ENCODE data around the gene AEBP1.
A peak's percentile ranks its signal among the peaks of the same experiment; 100 is the strongest.

Gene AEBP1

DNA sequence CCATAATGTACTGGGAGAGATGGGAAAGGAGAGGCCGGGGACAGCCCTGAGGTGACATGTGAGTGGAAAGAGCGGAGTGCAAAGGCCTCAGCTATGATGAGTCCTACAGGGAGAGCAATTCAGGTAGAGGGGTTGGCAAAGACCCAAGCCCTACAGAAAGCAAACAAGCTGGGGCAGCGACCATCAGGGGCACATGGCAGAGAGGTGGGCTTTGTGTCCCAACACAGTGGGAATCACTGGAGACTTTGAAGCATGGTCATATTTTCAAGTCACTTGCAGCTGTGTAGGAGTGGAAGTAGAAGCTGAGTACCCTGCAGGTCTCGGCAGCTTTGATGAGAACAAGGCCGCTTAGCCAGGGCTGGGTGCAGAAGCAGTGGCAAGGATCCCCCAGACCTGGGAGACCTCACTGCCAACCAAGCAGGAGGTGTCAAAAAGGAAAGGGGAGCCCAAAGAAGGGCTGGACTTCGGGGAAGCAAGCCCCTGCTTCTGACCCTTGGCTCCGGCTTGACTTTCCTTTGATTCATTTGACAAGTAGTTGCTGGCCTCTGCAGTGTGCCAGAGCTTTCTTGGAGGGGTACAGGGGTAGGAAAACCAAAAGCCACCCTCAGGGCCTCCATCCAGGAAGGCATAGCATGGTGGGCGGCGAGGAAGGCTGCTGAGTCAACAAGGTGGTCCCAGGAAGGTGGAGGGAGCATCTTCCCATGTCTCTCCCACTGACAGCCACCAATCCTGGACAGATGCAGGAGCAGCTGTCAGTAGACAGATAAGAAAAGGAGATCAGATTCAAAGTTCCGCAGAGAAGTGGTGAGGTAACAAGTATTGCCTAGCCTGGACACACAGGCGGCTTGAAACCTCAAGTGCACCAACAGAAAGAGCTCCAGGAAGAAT, 36.8 kb upstream of the AEBP1 start:
- DNase-seq = no peak

GRCh38 chr7:44068054-44068453, 36.1 kb upstream of the AEBP1 start:
- DNase-seq = no peak

DNA sequence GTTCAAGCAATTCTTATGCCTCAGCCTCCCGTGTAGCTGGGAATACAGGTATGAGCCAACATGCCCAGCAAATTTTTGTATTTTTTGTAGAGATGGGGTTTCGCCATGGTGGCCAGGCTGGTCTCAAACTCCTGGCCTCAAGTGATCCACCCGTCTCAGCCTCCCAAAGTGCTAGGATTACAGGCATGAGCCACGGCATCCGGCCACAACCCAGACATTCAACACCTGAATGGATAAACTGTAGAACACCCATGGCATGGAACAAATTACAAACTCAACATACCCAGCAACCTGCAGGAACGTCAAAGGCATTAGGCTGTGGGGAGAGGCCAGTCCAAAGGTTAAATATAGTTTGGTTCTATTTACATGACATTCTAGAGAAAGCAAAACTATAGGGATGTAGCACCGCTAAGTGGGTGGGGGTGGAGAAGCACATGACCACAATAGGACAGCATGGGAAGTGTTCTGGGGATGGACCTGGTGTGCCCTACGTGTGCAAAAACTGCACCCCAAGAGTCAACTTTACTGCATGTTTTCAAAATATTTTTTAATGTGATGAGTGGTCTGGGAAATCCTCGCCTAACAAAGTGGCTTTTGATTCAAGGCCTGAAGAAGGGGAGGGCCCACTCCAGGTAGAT, 32.3 kb upstream of the AEBP1 start:
- DNase-seq = no peak

GRCh38 chr7:44072364-44073231, 31.5 kb upstream of the AEBP1 start:
- DNase-seq = peak; percentile 57

DNA sequence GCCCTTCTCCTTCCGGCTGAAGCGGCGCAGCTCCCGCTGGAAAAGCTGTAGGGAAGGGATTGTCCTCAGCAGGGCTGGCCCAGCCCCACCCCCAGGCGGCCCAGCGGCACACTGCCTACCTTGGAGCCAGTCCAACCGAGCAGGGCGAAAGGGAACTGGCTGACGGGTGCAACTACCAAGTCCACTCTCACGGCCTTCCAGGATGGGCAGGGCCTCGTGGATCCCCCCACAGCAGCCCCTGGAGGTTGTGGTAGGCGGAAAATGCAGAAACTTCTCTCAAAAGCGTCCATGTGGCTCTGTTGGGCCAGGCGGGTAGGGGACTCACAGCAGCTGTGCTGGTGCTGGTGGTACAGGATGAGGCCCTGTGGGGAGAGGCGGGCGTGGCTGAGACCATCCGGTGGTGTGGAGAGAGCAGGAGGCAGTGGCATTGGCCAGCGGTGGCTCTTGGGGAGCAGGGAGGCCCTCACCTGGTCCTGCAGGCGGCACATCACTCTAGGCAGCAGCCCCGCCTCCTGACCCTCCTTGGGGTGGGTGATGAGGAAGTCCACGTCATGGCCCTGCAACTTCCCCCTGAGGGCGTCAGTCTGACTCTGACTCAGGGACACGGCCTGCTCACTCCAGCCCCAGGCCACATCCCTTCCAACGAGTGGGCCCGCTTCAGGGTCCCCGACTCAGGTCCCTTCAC, 30.3 kb upstream of the AEBP1 start:
- peak; percentile 78 for DNase-seq

GRCh38 chr7:44074349-44074695, 29.8 kb upstream of the AEBP1 start:
- DNase-seq = no peak

DNA sequence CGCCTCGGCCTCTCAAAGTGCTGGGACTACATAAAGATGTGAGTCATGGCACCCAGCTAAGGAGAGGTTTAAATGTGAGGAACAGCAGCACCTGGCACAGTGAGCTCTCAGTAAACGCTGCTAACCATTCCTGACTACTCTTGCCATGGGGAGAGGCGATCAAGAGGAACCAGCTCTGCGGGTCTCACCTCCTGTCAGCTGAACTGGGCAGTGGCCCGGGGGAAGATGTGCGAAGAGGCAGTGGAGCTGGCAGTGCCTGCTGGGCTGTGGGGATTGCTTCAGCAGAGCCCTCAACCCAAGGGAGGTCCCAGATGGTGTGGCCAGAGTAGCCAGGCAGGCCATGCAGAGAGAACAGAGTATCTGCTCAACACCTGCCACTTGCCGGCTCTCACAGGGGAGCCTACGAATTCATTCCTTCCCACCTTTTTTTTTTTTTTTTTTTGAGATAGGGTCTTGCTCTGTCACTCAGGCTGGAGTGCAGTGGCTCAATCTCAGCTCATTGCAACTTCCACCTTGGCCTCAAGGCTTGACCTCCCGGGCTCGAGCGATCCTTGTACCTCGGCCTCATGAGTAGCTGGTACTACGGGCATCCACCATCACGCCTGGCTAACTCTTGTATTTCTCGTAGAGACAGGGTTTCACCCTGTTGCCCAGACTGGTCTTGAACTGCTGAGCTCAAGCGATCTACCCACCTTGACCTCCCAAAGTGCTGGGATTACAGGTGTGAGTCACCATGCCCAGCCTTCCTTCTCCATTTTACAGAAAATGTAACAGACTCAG, 28.7 kb upstream of the AEBP1 start:
- DNase-seq = no peak

GRCh38 chr7:44076101-44076895, 27.8 kb upstream of the AEBP1 start:
- DNase-seq = no peak

DNA sequence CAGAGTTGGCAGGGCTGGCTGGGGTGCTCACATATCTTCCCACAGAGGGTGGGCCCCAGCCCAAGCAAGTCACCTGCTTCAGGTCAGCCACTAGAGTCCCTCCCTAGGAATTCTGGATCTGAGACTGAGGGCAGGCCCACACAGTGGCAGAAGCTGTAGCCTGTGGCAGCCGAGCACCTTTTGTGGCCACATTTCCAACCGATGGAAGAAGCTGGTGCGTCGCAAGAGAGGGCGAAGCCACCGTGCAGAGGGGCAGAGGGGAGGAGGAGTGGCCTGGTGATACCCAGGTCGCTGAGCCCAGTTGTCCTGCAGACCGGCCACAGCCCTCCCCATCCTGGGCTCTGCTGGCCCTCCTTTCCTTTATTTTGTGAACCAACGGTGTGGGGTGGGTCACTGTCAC, 27.1 kb upstream of the AEBP1 start:
- no peak for DNase-seq

GRCh38 chr7:44077681-44078091, 26.5 kb upstream of the AEBP1 start:
- no peak for DNase-seq

- no peak for DNase-seq
These were observed 25.6 kb upstream of the AEBP1 start for GRCh38 chr7:44078521-44078920.

DNA sequence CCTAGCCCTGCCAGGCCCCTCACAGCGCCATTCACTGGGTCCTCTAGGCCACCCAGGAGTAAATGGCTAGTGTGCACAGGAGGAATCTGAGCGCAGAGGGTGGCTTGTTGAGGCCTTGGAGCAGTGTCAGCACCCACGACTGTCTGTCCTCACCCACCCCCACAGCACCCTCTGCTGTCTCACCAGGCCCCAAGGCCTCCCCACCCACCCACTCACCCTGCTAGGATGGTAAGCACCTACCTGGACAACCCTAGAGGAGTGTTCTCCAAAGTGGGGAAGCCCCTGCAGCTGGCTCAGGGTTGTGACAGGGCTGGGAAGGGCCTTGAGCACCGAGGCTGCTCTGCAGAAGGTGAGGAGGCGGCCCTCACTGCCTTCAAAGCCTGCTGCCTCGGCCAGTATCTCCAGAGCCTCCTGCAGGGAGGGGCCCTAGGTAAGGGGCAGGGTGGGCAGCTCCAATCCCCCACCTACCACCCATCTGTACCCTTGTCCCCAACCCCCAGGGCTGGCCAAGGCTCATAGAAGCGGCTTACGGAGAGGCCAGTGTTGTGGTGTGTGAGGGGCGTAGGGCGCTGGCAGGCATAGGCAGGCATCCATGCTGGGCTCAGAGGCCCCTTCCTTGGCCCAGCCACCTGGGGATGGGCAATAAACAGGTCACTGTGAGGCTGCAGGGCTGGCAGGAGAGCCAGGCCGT, 24.7 kb upstream of the AEBP1 start:
- no peak for DNase-seq

- DNase-seq = no peak
These were observed 24.0 kb upstream of the AEBP1 start for GRCh38 chr7:44080118-44080517.

- no peak for DNase-seq
These were observed 23.4 kb upstream of the AEBP1 start for GRCh38 chr7:44080686-44081265.

GRCh38 chr7:44081266-44081748, 22.8 kb upstream of the AEBP1 start:
- DNase-seq = no peak

- DNase-seq = peak; percentile 99
These were observed 21.5 kb upstream of the AEBP1 start for GRCh38 chr7:44082541-44083207.

GRCh38 chr7:44083796-44084195, 20.3 kb upstream of the AEBP1 start:
- no peak for DNase-seq

DNA sequence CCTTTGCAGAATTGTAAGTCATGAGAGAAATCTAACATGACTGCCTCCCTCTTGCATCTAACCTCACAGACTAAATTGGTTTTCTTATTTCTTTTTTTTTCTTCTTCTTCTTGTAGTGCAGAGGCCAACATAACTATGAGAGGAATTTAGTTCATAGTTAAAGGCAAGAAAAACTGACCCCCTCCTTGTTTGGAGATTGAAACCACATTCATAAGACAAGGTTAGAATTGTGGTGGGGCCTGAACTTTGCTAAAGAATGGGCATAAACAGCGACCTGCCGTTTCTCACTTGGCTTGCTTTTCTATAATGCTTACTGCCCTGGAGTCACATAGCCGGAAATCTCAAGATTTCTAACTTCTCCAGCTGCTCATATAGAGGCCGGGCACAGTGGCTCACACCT, 19.4 kb upstream of the AEBP1 start:
- no peak for DNase-seq

- no peak for DNase-seq
These were observed 18.6 kb upstream of the AEBP1 start for GRCh38 chr7:44085546-44085945.

DNA sequence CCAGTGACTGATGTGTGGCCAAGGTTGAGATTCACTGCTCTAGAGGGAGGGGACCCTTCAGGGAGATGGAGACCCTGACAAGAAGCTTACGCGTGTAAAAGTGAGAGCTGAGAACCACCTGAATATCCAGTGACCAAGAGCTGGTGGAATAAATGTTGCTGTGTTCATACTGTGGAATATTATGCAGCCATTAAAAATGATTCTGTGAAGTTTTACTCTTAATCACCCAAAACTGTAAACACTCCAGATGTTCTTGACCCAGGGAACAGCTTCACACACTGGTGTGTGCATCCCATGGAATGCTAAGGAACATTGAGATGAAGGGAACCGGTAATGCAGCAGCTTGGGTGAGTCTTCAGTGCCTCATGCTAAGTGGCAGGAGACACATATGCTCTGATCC, 17.5 kb upstream of the AEBP1 start:
- no peak for DNase-seq
